Measurements from ENCODE around the gene AXIN2. TPM values are rescaled to one million over a fixed set of nuclear protein-coding genes. Genes with fewer than 3 reads are reported as not detected.
"Not testable (repeated sequence)": the region's sequence is repeated elsewhere in the genome, so short reads cannot be mapped to it uniquely, and the experiment has no call there.

The AXIN2 gene
- total and polyA plus RNA-seq, 8 donors, result 25.0 to 65.7 (median 59.5) TPM

- peaks cover 0 to 7% of the 10 kb centered on the region in 2 donors for H3K36me3 ChIP-seq
- TF ChIP-seq, protein P1, sequence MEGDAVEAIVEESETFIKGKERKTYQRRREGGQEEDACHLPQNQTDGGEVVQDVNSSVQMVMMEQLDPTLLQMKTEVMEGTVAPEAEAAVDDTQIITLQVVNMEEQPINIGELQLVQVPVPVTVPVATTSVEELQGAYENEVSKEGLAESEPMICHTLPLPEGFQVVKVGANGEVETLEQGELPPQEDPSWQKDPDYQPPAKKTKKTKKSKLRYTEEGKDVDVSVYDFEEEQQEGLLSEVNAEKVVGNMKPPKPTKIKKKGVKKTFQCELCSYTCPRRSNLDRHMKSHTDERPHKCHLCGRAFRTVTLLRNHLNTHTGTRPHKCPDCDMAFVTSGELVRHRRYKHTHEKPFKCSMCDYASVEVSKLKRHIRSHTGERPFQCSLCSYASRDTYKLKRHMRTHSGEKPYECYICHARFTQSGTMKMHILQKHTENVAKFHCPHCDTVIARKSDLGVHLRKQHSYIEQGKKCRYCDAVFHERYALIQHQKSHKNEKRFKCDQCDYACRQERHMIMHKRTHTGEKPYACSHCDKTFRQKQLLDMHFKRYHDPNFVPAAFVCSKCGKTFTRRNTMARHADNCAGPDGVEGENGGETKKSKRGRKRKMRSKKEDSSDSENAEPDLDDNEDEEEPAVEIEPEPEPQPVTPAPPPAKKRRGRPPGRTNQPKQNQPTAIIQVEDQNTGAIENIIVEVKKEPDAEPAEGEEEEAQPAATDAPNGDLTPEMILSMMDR (IDR thresholded peaks at IDR 0.05), result no peak
- no peaks in the 10 kb centered on the region for H3K27me3 ChIP-seq
- no peaks in the 10 kb centered on the region for H3K9me3 ChIP-seq
- no peak overlapping the region for H3K4me3 ChIP-seq
- H3K27ac ChIP-seq, result no peak overlapping the region
- DNase-seq (no peak), ATAC-seq (no peak)
- intact Hi-C loops (cut with DNase I), result no loop called here
- H3K4me1 ChIP-seq, result peaks cover 13 to 27% of the 10 kb centered on the region in 2 donors
These were observed 34.1 kb downstream of the AXIN2 start for GRCh38 chr17:65527381-65527780.

- ATAC-seq; H3K9me3 ChIP-seq; DNase-seq; H3K27ac ChIP-seq; H3K36me3 ChIP-seq; H3K27me3 ChIP-seq; intact Hi-C loops (cut with DNase I); H3K4me3 ChIP-seq: not testable (repeated sequence)
- peaks cover 8 to 22% of the 10 kb centered on the region in 2 donors for H3K4me1 ChIP-seq
These were observed 34.6 kb downstream of the AXIN2 start for GRCh38 chr17:65526854-65527253.

DNA sequence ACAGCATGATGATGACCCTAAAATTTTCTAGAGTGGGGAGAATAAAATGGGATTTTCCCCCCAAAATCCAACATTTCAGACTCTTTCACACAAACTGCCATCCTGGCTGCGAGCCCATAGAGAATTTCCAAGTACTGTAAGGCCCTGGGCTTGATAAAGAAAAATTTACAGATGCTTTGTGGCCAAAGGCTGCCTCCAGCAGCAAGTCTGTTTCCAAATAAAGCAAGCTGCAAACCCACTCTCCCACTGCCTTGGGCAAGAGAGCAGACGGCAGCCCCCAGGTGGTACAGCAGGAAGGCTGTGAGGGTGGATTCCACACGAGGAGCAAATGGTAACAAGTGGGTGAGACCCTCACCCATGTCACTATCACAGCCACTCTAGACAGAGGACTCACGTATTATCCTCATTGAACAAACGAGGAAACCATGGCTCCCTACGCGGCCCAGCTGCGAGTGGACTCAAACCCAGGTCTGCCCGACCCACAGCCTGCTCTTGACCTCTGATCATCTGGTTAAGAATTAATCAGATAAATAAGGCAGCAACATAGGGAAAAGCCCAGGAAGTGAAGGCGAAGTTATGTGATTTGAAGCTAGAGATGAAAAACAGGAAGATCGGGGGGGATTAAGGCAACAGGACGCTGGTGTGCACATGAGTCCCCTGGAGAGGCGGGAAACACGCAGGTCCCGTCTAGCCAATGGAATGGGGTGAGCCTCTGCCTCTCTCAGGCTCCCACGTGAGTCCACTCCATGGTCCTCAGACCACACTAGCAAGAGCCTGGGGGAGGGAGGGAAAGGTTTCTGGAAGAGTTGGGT, 37.4 kb downstream of the AXIN2 start:
- peaks cover 0 to 6% of the 10 kb centered on the region in 2 donors for H3K36me3 ChIP-seq
- DNase-seq (peak in 1 of 4 donors; percentile 52), ATAC-seq (peak; percentile 91)
- no peaks in the 10 kb centered on the region for H3K9me3 ChIP-seq
- peaks cover 3 to 7% of the 10 kb centered on the region in 2 donors for H3K4me1 ChIP-seq
- H3K4me3 ChIP-seq, result no peak overlapping the region
- H3K27ac ChIP-seq, result no peak overlapping the region
- H3K27me3 ChIP-seq, result no peaks in the 10 kb centered on the region
- TF ChIP-seq, protein P1 (IDR thresholded peaks at IDR 0.05), result no peak
- intact Hi-C loops (cut with DNase I), result no loop called here

- no peaks in the 10 kb centered on the region for H3K9me3 ChIP-seq
- DNase-seq (no peak), ATAC-seq (no peak)
- peaks cover 3 to 7% of the 10 kb centered on the region in 2 donors for H3K4me1 ChIP-seq
- H3K36me3 ChIP-seq, result peaks cover 0 to 3% of the 10 kb centered on the region in 2 donors
- TF ChIP-seq, protein P1 (IDR thresholded peaks at IDR 0.05), result no peak
- intact Hi-C loops (cut with DNase I), result no loop called here
- H3K27ac ChIP-seq, result no peak overlapping the region
- no peaks in the 10 kb centered on the region for H3K27me3 ChIP-seq
- no peak overlapping the region for H3K4me3 ChIP-seq
These were observed 38.0 kb downstream of the AXIN2 start for GRCh38 chr17:65523411-65523810.

DNA sequence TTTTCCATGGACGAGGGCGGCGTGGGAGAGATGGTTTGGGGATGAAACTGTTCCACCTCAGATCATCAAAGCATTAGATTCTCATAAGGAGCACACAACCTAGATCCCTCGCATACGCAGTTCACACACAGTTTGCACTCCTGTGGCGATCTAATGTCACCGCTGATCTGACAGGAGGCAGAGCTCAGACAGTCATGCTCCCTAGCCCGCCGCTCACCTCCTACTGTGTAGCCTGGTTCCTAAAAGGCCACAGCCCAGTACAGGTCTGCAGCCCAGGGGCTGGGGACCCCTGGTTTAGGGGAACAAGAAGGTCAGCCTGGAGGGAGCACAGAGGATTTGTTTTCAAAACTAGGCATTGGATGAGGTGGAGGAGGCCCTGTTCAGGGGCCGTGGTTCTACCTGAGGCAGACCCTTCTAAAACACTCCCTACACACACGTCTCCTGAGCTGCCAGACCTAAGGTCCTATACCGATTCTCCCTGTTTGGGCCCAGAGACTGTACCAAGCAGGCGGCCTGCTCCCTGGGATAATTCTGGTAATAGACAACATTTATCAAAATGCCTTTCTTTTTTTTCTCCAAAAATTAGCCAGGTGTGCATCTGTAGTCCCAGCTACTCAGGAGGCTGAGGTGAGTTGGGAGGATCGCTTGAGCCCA, 38.6 kb downstream of the AXIN2 start:
- no peak for ATAC-seq
- no peaks in the 10 kb centered on the region for H3K36me3 ChIP-seq
- peaks cover 3 to 7% of the 10 kb centered on the region in 2 donors for H3K4me1 ChIP-seq
- intact Hi-C loops (cut with DNase I), result no loop called here
- TF ChIP-seq, protein P1 (IDR thresholded peaks at IDR 0.05), result no peak
- H3K9me3 ChIP-seq, result no peaks in the 10 kb centered on the region
- no peaks in the 10 kb centered on the region for H3K27me3 ChIP-seq
- DNase-seq, result no peak
- H3K4me3 ChIP-seq, result no peak overlapping the region
- H3K27ac ChIP-seq, result no peak overlapping the region
